GM11168 (cell line): ENCODE data around the gene MAPK9.

Source experiments
- in situ Hi-C: fragments of 300-500 bp; cut with MboI; formaldehyde crosslinking; loops from one replicate; pipeline ENCODE4 v1.12.0; 2022; ENCODE audit warnings: low sequenced_read_pairs; ENCODE audit not compliant: unreplicated experiment

The MAPK9 gene

DNA sequence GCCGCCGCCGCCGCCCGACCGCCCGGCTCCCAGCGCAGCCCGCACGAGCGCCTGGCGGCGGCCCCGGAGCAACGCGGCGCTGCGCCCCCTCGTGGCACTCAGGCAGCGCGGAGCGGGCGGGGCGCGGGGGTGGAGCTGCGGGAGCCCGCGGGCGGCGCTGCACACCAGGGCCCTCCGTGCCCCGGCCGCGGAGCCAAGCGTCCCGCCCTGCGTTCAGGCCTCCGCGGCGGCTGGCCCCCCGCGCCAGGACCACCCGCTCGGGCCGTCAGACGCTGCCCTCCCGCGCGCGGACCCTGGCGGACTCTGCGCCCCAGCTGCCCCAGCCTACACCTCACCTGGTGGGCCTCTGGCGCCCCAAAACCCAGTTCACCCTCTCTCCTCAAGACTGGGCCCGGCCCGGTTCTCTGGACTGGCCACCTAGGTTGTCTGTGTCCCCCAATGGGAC, 82.7 kb downstream of the MAPK9 start, which contains the start of gene RASGEF1C:
TSS of gene RASGEF1C (minus strand) at position 75 of the 445 bp plus-strand sequence. CDS start 71,159 bp downstream, outside the sequence.
- in situ Hi-C loops = no loop called here

DNA sequence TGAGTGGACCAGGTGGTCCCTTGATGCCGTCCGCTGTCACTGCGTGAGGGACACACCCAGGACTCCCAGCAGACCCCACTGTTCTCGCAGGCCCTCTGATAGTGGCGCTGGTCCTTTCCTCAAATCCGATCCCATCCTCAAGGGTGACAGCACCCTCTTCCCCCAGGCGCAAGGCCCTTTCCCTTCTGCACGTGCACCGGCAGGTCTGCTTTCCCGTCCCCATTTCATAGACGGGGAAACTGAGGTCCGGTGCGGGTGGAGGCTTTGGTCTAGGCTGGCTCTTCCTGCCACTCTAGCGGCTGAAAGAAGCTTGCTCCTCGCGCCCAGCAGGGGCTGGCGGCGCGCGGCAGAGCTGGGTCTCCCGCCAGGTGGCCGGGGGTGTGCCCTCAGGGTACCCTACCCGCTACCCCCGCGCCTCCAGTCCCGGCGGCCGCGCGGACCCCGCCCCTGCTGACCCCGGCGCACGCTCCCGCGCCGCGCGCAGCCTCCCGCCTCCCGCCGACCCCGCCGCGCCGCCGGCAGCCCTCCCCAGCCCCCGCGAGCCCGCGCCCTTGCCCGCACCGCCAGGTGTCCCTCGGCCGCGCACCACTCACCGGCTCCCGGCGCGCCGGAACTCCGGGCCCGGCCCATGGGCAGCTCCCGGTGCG, 83.3 kb downstream of the MAPK9 start:
- in situ Hi-C loops = no loop called here

DNA sequence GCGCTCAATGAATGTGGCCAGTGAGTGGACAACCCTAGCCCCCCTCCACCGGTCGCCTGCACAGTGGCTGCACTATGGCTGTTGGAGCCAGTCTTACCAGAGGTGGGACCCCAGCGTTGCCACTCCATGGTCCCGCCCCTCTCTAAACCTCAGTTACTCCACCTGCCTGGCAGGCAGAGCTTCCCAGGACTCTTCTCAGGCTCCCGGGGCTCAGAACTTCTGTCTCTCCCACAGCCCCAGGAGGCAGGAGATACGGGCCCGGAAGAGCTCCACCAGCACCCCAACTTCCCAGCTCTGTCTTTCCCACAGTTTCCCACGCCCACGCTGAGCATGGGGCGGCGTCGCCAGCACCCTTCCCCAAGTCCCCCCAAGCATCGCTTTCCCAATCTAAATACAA, 83.8 kb downstream of the MAPK9 start:
- in situ Hi-C loops = no loop called here

DNA sequence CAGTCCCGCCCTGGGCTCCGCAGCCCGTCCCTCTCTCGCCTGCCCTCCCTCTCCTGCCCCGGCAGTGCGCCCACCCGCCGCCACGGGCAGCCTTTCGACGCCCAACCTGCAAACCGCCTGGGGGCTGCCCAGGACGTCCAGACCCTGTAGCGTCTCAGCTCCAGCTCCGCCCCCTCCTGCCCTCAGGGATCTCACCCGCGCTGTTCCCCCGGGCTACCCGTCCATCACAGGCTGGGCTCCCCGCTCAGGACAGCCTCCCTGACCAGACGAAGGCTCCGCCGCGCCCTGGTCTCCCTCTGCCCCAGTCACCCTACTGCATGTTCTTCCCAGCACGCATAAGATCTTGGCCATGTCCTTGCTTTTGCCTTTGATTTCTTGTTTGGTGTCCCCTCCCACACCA, 84.3 kb downstream of the MAPK9 start:
- in situ Hi-C loops = no loop called here

DNA sequence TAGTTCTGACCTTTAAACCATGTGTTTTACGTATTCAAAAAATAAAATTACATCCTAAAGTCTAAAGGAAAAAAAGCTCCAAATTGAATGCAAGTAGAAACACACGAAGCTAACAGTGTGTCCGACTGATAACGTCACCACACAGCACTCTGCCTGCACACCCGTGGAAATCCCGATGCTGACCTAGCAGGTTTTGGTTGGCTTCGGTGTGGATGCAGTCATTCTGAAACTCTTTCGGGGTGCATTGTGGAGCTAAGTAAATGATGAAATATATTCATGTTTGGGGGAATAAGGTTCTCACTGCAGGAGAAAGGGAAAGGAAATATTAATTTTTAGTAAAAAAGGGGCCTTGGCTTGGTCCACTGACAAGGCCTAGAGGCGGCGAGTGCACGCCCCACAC, 84.9 kb downstream of the MAPK9 start:
- in situ Hi-C loops = no loop called here

DNA sequence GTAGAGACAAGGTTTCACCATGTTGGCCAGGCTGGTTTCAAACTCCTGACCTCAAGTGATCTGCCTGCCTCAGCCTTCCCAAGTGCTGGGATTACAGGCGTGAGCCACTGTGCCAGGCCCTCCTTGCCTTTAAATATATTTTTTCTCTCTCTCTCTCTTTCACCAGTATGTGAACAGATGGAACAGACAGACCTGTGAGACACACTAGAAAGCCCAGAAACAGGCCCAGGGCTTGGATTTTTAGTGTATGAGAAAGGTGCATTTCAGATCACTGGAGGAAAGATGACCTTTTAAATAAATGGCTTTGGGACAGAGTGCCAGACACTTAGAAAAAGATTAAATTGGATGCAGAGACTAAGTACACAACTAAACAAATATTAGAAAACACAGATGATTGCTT, 86.0 kb downstream of the MAPK9 start:
- in situ Hi-C loops = no loop called here

DNA sequence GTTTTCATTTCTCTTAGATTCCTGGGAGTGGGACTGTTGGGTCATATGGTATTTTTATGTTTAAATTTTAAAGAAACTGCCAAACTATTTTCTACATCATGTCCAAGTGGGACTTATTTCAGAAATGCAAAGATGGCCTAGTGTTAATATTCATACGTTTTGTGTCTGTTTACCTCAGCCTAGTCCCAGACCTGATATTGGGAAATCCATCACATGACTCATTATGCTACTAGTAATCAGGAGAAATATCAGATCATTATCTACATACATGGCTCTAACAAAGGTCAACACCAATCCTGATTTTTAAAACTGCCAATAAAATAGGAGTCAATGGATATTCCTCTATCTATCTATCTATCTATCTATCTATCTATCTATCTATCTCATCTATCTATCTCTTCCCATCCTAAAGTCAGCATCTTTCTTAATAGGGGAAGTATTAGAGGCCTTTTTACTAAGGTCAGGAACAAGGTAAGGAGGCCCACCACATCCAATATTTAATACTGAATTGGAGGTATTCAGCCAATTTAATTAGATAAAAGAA, 87.5 kb downstream of the MAPK9 start:
- in situ Hi-C loops = no loop called here

DNA sequence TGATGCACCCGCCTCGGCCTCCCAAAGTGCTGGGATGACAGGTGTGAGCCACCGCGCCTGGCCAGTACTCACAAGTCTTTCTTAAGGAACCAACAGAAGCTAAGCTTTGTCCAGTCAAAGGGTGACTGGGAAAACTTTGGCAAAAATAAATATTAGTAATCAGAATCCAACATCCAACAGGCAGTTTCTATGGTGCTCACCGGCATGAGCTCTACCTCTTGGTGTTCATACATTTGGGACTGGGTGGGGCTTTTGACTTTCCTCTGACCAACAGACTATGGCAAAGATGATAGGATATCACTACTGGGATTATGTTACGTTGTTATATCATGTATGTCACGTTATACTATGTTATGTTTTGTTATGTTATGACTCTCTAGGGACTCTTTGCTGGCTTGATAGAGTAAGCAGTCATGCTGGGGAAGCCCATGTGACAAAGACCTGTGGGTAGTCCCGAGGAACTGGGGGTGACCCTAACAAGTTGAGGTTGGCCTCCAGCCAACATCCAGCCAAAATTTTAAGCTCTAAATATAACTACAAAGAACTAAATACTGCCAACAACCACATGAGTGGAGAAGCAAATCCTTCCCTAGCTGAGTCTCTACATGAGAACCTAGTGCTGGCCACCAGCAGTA, 88.8 kb downstream of the MAPK9 start:
- in situ Hi-C loops = no loop called here

DNA sequence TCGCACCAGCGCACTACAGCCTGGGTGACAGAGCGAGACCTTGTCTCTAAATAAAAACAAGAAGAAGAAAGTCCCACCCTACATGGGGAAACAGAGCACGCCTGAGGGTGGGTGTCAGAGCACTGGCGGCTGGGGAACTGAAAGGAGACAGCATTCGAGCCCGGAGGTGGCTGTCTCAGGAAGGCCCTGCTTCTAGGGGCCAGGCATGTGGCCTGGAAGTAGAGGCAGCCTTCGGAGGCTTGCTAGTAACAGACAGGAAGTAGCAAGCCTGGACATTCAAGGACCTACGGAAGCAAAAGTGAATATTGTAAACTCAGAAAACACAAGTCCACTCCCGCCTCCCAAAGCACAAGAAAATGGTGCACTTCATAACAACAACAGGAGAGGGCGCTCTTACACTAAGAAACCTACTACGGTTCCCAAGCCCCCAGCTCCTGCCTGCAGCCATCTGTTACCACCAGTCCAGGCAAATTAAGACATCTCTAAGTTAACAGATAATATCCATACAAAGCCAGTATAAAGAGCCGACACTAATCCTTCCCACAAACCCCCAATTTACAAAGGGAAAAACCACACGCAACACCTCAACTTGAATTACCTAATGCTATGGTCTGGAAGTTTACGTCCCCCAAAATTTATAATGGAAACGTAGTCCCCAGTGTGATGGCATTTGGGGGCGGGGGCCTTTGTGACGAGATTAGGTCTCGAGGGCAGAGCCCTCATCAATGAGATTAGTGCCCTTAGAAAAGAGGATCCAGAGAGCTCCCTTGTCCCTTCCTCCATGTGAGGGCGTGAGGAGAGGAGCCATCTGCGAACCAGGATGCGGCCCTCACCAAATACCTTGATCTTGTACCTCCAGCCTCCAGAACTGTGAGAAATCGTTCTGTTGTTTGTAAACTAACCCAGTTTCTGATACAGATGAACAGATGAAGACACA, 90.6 kb downstream of the MAPK9 start:
- in situ Hi-C loops = no loop called here

DNA sequence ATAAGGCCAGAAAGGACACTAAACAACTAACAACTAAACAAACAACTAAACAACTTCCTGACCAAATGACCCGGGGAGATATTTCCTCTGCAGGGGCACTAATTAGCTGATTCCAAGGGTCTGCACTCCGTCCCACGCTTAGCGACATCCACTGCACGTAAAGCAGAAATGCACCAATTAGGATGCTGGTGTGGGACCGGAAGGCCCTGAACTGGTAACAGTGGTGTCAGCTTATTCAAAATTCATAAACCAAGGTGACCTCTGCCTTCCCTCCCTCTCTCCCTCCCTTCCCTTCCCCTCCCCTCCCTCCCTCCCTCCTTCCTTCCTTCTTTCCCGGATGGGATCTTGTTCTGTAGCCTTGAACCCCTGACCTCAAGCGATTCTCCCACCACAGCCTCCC, 92.5 kb downstream of the MAPK9 start:
- in situ Hi-C loops = no loop called here

DNA sequence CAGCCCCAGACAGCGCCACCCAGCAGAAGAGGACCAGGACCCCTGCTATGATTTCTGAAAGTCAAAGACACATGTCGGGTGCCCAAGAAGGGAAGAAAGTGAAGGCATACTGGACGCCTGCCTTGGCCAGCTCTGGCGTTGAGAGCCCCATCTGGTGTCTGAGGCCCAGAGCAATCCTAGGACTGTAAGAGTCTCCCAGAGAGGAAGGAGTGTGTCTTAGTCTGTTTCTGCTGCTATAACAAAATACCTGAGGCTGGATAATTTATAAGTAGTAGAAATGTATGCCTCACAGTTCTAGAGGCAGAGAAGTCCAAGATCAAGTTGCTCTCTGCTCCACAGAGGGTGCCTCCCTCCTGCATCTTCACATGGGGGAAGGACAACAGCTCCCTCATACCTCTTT, 93.7 kb downstream of the MAPK9 start:
- in situ Hi-C loops = no loop called here

DNA sequence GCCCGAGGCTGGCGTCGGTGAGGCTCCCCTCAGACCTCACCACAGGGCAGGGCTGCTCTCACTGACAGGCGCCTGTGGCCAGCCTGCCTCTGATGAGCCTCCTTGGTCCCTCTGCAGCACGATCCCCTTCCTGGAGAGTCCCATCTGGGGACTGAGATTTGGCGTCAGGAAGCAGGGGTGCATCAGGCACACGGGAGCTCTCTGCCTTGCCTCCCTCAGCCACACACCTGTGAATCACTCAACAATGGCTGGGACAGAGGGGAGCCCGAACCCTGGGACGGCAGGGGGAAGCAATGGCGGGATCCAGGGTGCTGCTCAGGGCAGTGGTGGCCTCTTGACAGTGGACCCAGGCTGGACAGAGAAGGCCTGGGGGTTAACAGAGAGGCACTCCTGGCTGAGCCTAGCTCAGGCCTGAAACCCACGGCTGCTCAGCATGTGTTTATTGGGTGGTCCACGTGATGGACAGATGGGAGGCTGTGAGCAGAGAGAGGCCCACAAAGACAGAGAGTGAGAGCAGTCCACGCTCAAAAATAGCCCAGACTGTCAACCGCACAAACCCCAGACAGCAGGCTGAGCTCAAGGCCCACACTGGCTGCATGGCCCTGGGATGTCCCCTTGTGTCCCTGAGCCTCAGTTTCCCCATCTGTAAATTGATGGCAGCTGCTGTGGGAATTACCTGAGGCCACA, 94.7 kb downstream of the MAPK9 start:
- in situ Hi-C loops = no loop called here

DNA sequence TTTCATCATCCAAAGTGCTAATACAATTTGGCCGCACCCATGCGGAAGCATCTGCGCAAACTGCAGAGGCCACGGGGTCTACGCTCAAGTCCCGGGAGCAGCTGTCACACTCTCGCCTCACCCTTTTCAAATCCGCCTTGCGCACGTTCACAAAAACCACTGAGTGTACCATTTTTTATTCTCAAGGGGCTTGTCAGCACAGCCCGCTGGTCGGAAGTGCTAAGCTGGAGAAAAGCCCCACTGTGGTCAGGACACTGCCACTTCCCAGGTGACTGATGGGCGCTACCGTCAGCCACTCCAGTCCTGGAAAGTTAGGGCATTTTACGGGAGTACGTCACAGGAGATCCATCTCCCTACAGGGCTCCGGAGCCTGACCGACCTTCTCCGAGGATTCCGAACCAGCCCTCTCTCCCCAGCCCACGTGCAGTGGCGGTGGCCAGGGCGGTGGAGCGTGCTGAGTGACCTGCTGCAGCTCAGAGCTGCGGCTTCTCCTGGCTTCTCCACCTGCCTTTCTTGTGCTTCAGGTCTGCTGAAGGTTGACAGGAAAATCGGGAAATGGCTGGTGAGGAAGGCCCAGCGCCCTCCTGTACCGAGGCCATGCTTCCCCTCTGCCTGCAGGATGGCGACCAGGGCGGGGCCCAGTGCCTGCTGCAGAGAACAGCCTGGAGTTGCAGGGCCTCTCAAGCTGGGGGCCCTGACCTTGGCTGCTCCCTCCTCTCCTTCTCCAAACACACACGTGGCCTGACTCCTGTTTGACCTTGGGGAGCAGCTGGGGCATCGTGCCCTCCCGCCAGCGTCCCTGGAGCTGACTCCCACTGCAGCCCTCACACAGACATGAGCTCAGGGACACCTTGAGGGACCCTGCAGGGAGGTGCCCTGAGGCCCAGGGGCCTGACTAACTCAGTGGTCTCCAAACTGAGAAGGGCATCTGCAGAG, 97.2 kb downstream of the MAPK9 start:
- in situ Hi-C loops = no loop called here

DNA sequence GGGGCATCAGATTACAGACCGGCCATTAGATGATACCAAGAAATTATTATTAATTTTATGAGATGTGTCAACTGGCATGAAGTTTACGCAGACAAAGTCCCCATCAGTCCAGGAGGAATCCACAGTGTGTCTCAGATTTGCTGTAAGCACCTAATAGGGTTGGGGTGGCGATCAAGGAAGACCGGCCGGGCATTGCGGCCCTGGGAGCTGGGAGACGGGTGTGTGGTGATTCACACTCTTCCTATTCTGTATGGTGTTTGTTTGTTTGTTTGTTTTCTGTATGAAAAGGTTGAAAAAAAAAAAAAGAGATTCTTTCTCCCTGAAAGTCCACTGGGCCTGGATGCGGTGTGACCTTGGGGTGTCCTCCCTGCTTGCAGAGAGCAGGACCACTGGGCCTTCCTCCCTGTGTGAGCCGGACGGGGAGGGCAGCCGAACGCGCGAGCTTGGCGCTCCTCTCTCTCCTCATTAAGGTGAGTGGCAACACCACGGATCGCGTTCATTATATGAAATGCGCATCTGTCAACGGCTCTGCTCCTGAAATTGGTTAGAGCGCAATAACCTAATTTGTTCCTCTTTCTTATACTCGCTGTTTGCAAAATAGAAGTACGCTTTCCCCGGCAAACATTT, 98.0 kb downstream of the MAPK9 start:
- in situ Hi-C loops = no loop called here

DNA sequence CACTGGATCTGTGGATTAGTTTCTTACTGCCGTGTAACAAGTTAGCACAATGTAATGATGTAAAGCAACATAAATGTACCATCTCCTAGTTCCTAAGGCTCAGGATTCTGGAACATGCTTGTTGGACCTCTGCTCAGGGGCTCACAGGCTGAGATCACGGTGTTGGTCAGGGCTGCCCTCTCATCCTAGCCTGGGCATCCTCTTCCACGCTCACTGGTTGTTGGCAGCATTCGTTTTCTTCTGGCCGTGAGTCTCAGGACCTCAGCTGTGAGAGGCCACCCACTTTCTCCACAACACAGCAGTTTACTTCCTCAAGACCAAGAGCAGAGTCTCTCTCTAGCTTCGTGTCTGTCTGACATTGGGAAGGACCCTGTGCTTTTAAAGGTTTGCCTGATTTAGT, 100.2 kb downstream of the MAPK9 start:
- in situ Hi-C loops = no loop called here

DNA sequence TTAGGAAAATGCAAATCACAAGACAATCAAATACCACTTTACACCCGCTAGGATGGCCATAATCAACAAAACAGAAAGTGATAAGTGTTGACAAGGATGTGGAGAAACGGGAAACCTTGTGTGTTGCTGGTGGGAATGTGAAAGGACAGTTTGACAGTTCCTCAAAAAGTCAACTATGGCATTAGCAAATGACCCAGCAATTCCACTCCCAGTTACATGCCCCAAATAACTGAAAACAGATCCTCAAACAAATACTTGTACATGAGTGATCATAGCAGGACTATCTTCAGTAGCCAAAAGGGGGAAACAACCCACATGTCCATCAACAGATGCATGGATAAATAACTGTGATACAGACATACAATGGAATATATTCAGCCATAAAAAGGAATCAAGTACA, 104.1 kb downstream of the MAPK9 start:
- in situ Hi-C loops = no loop called here
